ENCODE measurements around the gene FGD2. TPM values are rescaled to one million over a fixed set of nuclear protein-coding genes. Genes with fewer than 3 reads are reported as not detected.

The FGD2 gene
- total and polyA plus RNA-seq, 2 experiments from 2014 or later, result 0.13 to 0.14 TPM

Other genes starting within 250 kb of the FGD2 start
- gene CPNE5, start 166.2 kb upstream of the FGD2 start, total RNA-seq (2014; rRNA removed; shearing (Covaris generic)), result 0.12 and 0.14 TPM in 2 replicates
- gene CPNE5, start 166.2 kb upstream of the FGD2 start, polyA plus RNA-seq (2016; fragmentation: Nextera tagmentation; extraction: Ambion mirVana), result 0.37 and 0.42 TPM in 2 replicates
- gene PPIL1, start 130.9 kb upstream of the FGD2 start, total RNA-seq (2014; rRNA removed; shearing (Covaris generic)), result 79.4 and 82.9 TPM in 2 replicates
- 53.1 and 57.3 TPM in 2 replicates for gene PPIL1, start 130.9 kb upstream of the FGD2 start, polyA plus RNA-seq (2016; fragmentation: Nextera tagmentation; extraction: Ambion mirVana)
- 7.9 and 8.7 TPM in 2 replicates for gene C6orf89, start 119.7 kb upstream of the FGD2 start, total RNA-seq (2014; rRNA removed; shearing (Covaris generic))
- 3.6 and 3.7 TPM in 2 replicates for gene C6orf89, start 119.7 kb upstream of the FGD2 start, polyA plus RNA-seq (2016; fragmentation: Nextera tagmentation; extraction: Ambion mirVana)
- gene PI16, start 50.9 kb upstream of the FGD2 start, total RNA-seq (2014; rRNA removed; shearing (Covaris generic)), result not detected in 2 replicates
- gene PI16, start 50.9 kb upstream of the FGD2 start, polyA plus RNA-seq (2016; fragmentation: Nextera tagmentation; extraction: Ambion mirVana), result 0.17 and 0.50 TPM in 2 replicates
- gene MTCH1, start 19.5 kb upstream of the FGD2 start, total RNA-seq (2014; rRNA removed; shearing (Covaris generic)), result 261 and 271 TPM in 2 replicates
- gene MTCH1, start 19.5 kb upstream of the FGD2 start, polyA plus RNA-seq (2016; fragmentation: Nextera tagmentation; extraction: Ambion mirVana), result 108 and 109 TPM in 2 replicates
- gene PIM1, start 164.5 kb downstream of the FGD2 start, total RNA-seq (2014; rRNA removed; shearing (Covaris generic)), result 64.0 and 74.2 TPM in 2 replicates
- 43.7 and 46.0 TPM in 2 replicates for gene PIM1, start 164.5 kb downstream of the FGD2 start, polyA plus RNA-seq (2016; fragmentation: Nextera tagmentation; extraction: Ambion mirVana)